Spleen (tissue), 11 donors: ENCODE results near the gene FSCN2. TPM values are rescaled to one million over a fixed set of nuclear protein-coding genes. Genes with fewer than 3 reads are reported as not detected.

ENCODE experiments used
- DNase-seq: peaks from one replicate; pipeline ENCODE4 v3.0.0-alpha.2; 2020
- H3K27ac ChIP-seq, 8 donors: fragments of 200-600 bp; sonication (generic) in 7 of 8; 1 replicate in 4 of 8; 2 replicates in 4 of 8; pipeline versions ENCODE4 v1.5.0 to v1.8.0; 2016 to 2021; ENCODE audit warnings: inconsistent platforms in 4 of 8, mild to moderate bottlenecking in 4 of 8, moderate library complexity in 1 of 8
- H3K27me3 ChIP-seq, 7 donors: fragments of 200-600 bp; sonication (generic) in 6 of 7; replicated peaks in 1 of 7; 1 replicate in 4 of 7; 2 replicates in 3 of 7; pipeline versions ENCODE4 v1.5.0 to v1.8.0; 2016 to 2021; ENCODE audit warnings: inconsistent platforms in 3 of 7, mild to moderate bottlenecking in 1 of 7
- H3K36me3 ChIP-seq, 6 donors: fragments of 200-600 bp; sonication (generic) in 5 of 6; 1 replicate in 4 of 6; 2 replicates in 2 of 6; pipeline versions ENCODE4 v1.5.0 to v1.8.0; 2016 to 2021; ENCODE audit warnings: inconsistent platforms in 2 of 6
- H3K4me1 ChIP-seq, 6 donors: fragments of 200-600 bp; sonication (generic) in 5 of 6; 1 replicate in 3 of 6; 2 replicates in 3 of 6; pipeline versions ENCODE4 v1.5.0 to v1.8.0; 2016 to 2021; ENCODE audit warnings: inconsistent platforms in 3 of 6
- H3K4me3 ChIP-seq, 8 donors: fragments of 200-600 bp; sonication (generic) in 7 of 8; 1 replicate in 4 of 8; 2 replicates in 4 of 8; pipeline versions ENCODE4 v1.5.0 to v1.8.0; 2016 to 2021; ENCODE audit warnings: inconsistent platforms in 4 of 8, mild to moderate bottlenecking in 4 of 8, moderate library complexity in 2 of 8
- H3K9me3 ChIP-seq, 8 donors: fragments of 200-600 bp; sonication (generic) in 7 of 8; 1 replicate in 4 of 8; 2 replicates in 4 of 8; pipeline versions ENCODE4 v1.5.0 to v1.8.0; 2016 to 2021; ENCODE audit warnings: inconsistent platforms in 4 of 8
- POLR2A ChIP-seq, 3 donors: fragments of 450-650 bp; IDR thresholded peaks; one replicate each; pipeline ENCODE4 v1.5.1; 2017; ENCODE audit warnings: antibody characterized with exemption in 3 of 3, mild to moderate bottlenecking in 1 of 3
- POLR2AphosphoS5 ChIP-seq, 3 donors: sonication (generic); formaldehyde crosslinking; IDR thresholded peaks; one replicate each; pipeline ENCODE4 v1.5.1; 2017; ENCODE audit warnings: antibody characterized with exemption in 3 of 3
- WGBS, 5 donors: extraction: QIAGEN DNeasy Blood & Tissue Kit in 3 of 5; methylation state at CpG; one replicate each; pipeline versions ENCODE4 v1.1.5 to v1.1.7; 2013 to 2018; 5-methylcytosine and 5-hydroxymethylcytosine counted together
- intact Hi-C: fragments of 100-400 bp; cut with DNase I; formaldehyde crosslinking; loops from one replicate; pipeline ENCODE4 v1.15.0; 2023; ENCODE audit warnings: low total_unique reads
- polyA plus RNA-seq, 3 donors: library from polyadenylated mRNA; stranded (reverse); fragments of 200-250 nt; gene quantifications; one replicate each; pipeline ENCODE4 v1.2.1, GENCODE V29; 2013
- total RNA-seq, 7 donors: library from RNA; depleted of rRNA in 3 of 7; stranded (reverse); fragments of >200 nt in 3 of 7; fragmentation: NEBNext Ultra II Directional in 4 of 7; extraction: Animal tissue kit (Norgen Biotek cat#: 25700) in 4 of 7; gene quantifications; one replicate each; pipeline versions ENCODE4 v1.1.0 to v1.2.1, GENCODE V29; 2016 to 2021
- TF ChIP-seq, protein P1 (sequence below), 11 experiments: fragments of 200-600 bp in 7 of 11; fragments of 450-650 bp in 4 of 11; sonication (generic) in 4 of 11; IDR thresholded peaks in 8 of 11; conservative IDR thresholded peaks in 3 of 11; 1 replicate in 7 of 11; 2 replicates in 4 of 11; pipeline versions ENCODE4 v1.4.0 to v1.8.0; 2016 to 2021; ENCODE audit warnings: antibody characterized with exemption in 11 of 11, inconsistent platforms in 4 of 11, mild to moderate bottlenecking in 1 of 11
- donor health status: healthy with polysubstance abuse.
- donor health status: DM: no; HTN: no; CAD: no; lungs with moderate emphysema.
- donor health status: DM: no; HTN: no; CAD: no.
- donor health status: Bipolar disorder and iron deficiency.
- donor health status: healthy.
- donor health status: DM: no; HTN: no; CAD: no.
- donor health status: DM: yes; HTN: yes; CAD: no.

FSCN2 gene
- total and polyA plus RNA-seq, 10 donors = 0.41 to 4.0 (median 2.4) TPM

DNA sequence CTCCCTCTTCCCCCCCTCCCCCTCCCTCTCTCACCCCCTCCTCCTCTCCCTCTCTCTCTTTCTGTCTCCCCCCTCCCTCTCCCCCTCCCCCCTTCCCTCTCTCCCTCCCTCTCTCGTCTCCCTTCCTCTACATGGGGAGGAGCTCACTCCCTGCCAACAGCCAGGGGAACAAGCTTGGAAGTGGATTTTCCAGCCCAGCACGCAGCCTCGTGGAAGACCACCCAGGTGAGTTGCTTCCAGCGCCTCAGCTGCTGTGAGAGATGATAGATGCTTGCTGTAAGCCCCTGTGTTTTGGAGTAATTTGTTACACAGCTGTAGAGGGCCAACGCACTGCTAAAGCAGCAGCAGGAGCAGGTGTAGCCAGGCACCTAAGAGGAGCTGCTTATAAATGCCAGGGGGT, 36.4 kb upstream of the FSCN2 start:
- no peaks in the 10 kb centered on the region for H3K9me3 ChIP-seq
- intact Hi-C loops = no loop called here
- H3K36me3 ChIP-seq = no peaks in the 10 kb centered on the region
- TF ChIP-seq POLR2A (IDR thresholded peaks at IDR 0.05) (no peak), POLR2AphosphoS5 (IDR thresholded peaks at IDR 0.05) (no peak)
- TF ChIP-seq, protein P1, sequence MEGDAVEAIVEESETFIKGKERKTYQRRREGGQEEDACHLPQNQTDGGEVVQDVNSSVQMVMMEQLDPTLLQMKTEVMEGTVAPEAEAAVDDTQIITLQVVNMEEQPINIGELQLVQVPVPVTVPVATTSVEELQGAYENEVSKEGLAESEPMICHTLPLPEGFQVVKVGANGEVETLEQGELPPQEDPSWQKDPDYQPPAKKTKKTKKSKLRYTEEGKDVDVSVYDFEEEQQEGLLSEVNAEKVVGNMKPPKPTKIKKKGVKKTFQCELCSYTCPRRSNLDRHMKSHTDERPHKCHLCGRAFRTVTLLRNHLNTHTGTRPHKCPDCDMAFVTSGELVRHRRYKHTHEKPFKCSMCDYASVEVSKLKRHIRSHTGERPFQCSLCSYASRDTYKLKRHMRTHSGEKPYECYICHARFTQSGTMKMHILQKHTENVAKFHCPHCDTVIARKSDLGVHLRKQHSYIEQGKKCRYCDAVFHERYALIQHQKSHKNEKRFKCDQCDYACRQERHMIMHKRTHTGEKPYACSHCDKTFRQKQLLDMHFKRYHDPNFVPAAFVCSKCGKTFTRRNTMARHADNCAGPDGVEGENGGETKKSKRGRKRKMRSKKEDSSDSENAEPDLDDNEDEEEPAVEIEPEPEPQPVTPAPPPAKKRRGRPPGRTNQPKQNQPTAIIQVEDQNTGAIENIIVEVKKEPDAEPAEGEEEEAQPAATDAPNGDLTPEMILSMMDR (IDR thresholded peaks at IDR 0.05 in 8 of 11, conservative IDR thresholded peaks at IDR 0.05 in 3 of 11) = no peak
- peaks cover 10 to 44% (median 23%) of the 10 kb centered on the region in 6 donors for H3K4me1 ChIP-seq
- no peak for DNase-seq
- H3K27me3 ChIP-seq = peaks cover 0 to 47% (median 0%) of the 10 kb centered on the region in 7 donors
- no peak overlapping the region for H3K27ac ChIP-seq
- no peak overlapping the region for H3K4me3 ChIP-seq
- 23 to 49% (median 46%) methylated on average over 4 to 5 of the region's 5 CpGs for WGBS, 5 donors

DNA sequence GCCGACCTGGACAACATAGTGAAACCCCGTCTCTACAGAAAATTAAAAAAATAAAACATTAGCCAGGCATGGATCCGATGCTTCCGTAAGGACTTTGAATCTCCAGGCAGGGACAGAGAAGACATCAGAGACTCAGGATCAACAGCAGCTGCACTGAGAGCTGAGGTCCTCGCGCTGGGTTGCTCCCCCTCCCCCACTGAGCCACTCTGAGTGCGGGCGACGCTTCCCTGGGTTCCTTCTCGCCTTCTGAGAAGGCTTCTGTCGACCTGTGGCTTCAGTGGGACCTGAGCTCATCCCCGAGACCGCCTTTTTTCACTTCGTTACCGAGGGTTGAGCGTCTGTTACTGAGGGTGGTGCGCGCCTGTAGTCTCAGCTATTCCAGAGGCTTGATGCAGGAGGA, 36.0 kb upstream of the FSCN2 start:
- Histone ChIP-seq H3K27ac (no peak overlapping the region), H3K27me3 (peaks cover 0 to 42% (median 0%) of the 10 kb centered on the region in 7 donors), H3K36me3 (no peaks in the 10 kb centered on the region), H3K9me3 (no peaks in the 10 kb centered on the region), H3K4me1 (peaks cover 10 to 40% (median 20%) of the 10 kb centered on the region in 6 donors), H3K4me3 (no peak overlapping the region)
- TF ChIP-seq POLR2A (IDR thresholded peaks at IDR 0.05) (no peak), POLR2AphosphoS5 (IDR thresholded peaks at IDR 0.05) (no peak)
- TF ChIP-seq, protein P1 (IDR thresholded peaks at IDR 0.05 in 8 of 11, conservative IDR thresholded peaks at IDR 0.05 in 3 of 11) = no peak
- DNase-seq = no peak
- 63 to 75% (median 71%) methylated on average over 18 of the region's 18 CpGs for WGBS, 5 donors
- intact Hi-C loops = no loop called here

DNA sequence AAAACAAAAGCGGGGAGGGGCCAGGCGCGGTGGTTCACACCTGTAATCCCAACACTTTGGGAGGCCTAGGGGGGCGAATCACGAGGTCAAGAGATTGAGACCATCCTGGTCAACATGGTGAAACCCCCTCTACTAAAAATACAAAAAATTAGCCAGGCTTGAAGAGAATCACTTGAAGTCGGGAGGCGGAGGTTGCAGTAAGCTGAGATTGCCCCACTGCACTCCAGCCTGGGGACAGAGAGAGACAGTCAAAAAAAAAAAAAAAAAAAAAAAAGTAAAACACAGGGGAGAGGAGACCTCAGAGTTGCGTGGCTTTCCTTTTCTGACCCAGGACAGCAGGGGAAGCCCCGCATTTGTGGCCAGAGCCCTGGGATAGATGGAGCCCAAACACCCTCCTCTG, 35.5 kb upstream of the FSCN2 start:
- 74 to 94% (median 80%) methylated on average over 9 of the region's 9 CpGs for WGBS, 5 donors
- H3K9me3 ChIP-seq = no peaks in the 10 kb centered on the region
- H3K27ac ChIP-seq = no peak overlapping the region
- intact Hi-C loops = no loop called here
- TF ChIP-seq POLR2AphosphoS5 (IDR thresholded peaks at IDR 0.05) (no peak), POLR2A (IDR thresholded peaks at IDR 0.05) (no peak)
- TF ChIP-seq, protein P1 (IDR thresholded peaks at IDR 0.05 in 8 of 11, conservative IDR thresholded peaks at IDR 0.05 in 3 of 11) = no peak
- H3K4me1 ChIP-seq = peaks cover 6 to 35% (median 15%) of the 10 kb centered on the region in 6 donors
- no peak for DNase-seq
- H3K4me3 ChIP-seq = no peak overlapping the region
- H3K27me3 ChIP-seq = peaks cover 0 to 37% (median 0%) of the 10 kb centered on the region in 7 donors
- H3K36me3 ChIP-seq = no peaks in the 10 kb centered on the region

DNA sequence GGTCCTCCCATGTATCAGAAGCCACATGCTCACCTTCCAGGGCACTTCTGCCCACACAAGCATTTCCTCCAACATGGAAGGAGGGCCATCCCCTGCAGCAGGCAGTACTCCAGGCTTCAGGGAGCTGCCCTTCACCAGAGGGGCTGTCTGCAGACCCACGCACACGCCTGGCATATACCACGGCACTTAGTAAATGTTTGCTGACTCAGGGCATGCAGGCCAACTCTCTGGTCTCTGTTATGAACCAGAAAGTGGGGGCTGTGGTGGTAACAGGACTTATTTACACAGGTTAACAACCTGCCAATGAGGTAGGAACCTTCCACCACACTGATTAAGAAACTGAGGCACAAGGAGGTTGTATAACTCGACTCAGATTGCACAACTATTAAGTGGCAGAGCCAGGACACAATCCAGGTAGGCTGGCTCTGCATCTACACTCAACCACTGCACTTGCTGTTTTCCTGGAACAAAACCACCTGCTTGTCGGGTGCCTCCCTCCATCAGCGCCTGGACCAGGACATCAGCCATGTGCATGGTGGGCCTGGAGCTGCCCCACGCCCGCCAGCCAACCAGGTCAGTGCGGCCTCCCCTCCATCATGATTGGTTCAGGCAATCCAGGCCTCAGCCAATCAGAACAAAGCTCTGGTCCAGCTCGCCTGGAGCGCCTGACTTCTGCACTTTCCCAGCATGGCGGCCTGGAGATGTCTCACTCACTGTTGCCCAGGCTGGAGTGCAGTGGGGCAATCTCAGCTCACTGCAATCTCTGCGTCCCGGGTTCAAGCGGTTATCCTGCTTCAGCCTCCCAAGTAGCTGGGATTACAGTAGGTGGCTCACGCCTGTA, 34.8 kb upstream of the FSCN2 start:
- H3K9me3 ChIP-seq = no peaks in the 10 kb centered on the region
- intact Hi-C loops = no loop called here
- H3K27me3 ChIP-seq = peaks cover 0 to 30% (median 0%) of the 10 kb centered on the region in 7 donors
- H3K36me3 ChIP-seq = no peaks in the 10 kb centered on the region
- TF ChIP-seq POLR2A (IDR thresholded peaks at IDR 0.05) (no peak), POLR2AphosphoS5 (IDR thresholded peaks at IDR 0.05) (no peak)
- TF ChIP-seq, protein P1 (IDR thresholded peaks at IDR 0.05 in 8 of 11, conservative IDR thresholded peaks at IDR 0.05 in 3 of 11) = no peak
- WGBS, 5 donors = 79 to 89% (median 87%) methylated on average over 14 to 16 of the region's 16 CpGs
- H3K4me1 ChIP-seq = peaks cover 2 to 28% (median 12%) of the 10 kb centered on the region in 6 donors
- H3K27ac ChIP-seq = no peak overlapping the region
- no peak overlapping the region for H3K4me3 ChIP-seq
- DNase-seq = no peak
